Epithelial cell of prostate (primary cell): ENCODE measurements around the gene METAP1D.

Experiments used
- DNase-seq: peaks from one replicate; pipeline ENCODE4 v3.0.0-alpha.2; 2011; ENCODE audit warnings: low read depth, low spot score
- H3K27ac ChIP-seq: fragments of 450-650 bp; 2 replicates; pipeline ENCODE4 v1.5.1; 2017; ENCODE audit warnings: mild to moderate bottlenecking

METAP1D gene

GRCh38 chr2:172116107-172116506 lies 116.4 kb downstream of the METAP1D start:
- no peak for DNase-seq
- H3K27ac ChIP-seq, result no peak overlapping the region

- DNase-seq, result no peak
- peak overlapping the region; percentile 95 for H3K27ac ChIP-seq
Observed at GRCh38 chr2:172119089-172119488, 119.3 kb downstream of the METAP1D start.

GRCh38 chr2:172120118-172120517 lies 120.4 kb downstream of the METAP1D start:
- no peak for DNase-seq
- peak overlapping the region; percentile 95 for H3K27ac ChIP-seq

- no peak for DNase-seq
- H3K27ac ChIP-seq, result no peak overlapping the region
Observed at GRCh38 chr2:172128484-172128883, 128.7 kb downstream of the METAP1D start.

- no peak for DNase-seq
- H3K27ac ChIP-seq, result no peak overlapping the region
Observed at GRCh38 chr2:172129404-172129803, 129.7 kb downstream of the METAP1D start.
